ENCODE measurements around the gene GAMT.

DNA sequence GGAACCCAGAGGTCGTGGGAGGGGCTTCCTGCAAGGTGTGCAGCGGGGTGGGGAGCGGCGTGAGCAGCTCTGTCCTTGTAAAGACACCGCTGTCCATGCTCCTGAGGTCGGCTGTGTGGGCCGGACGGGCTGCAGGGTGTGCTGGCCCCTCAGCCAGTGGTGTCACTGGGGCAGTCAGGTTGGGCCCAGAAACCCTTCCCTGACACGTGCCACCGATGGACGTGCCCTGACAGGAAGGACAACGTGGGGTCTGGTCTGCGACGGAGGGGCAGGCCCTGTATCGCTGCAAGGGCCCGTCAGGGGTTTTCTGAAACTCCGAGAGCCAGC lies 32.7 kb upstream of the GAMT start:
- TF ChIP-seq GATA2 (IDR thresholded peaks at IDR 0.05; ENCODE audit: low read depth, low read length): no peak
- no peak for TF ChIP-seq GATA3 (IDR thresholded peaks at IDR 0.05; ENCODE audit: low read depth, low read length)
